Caco-2 (cell line): ENCODE measurements around the gene NFATC1. TPM values are rescaled to one million over a fixed set of nuclear protein-coding genes. Genes with fewer than 3 reads are reported as not detected.

ENCODE experiments used
- BruUV-seq: library from RNA; stranded (reverse); fragments of 400-500 nt; replicated peaks from 2 replicates; lab custom pipeline; 2021; lab: Mats Ljungman, UMichigan
- CTCF ChIA-PET: fragments of 300-600 bp; sonication (Branson Sonifier 250); formaldehyde crosslinking; loops from one replicate; lab custom pipeline; 2022; ENCODE audit warnings: antibody characterized with exemption; lab: Charles Lee
- POLR2A ChIA-PET: fragments of 300-600 bp; sonication (Branson Sonifier 250); formaldehyde crosslinking; loops from one replicate; lab custom pipeline; 2022; ENCODE audit warnings: antibody characterized with exemption; lab: Charles Lee
- DNase-seq, 2 experiments: peaks; one replicate each; pipeline versions ENCODE4 v3.0.0 to v3.0.0-alpha.2; 2020 to 2022
- H3K27me3 ChIP-seq: replicated peaks from 2 replicates; pipeline ENCODE4 v1.6.0; 2011; ENCODE audit warnings: low read length; ENCODE audit not compliant: control insufficient read depth, insufficient read depth
- H3K36me3 ChIP-seq: 2 replicates; pipeline ENCODE4 v1.5.1; 2011; ENCODE audit warnings: low read length; ENCODE audit not compliant: control insufficient read depth, insufficient read depth
- H3K4me1 ChIP-seq: fragments of 250-450 bp; sonication (Bioruptor Pico); 2 replicates; pipeline ENCODE4 v1.5.1; 2020; ENCODE audit warnings: mild to moderate bottlenecking
- H3K4me3 ChIP-seq: 2 replicates; pipeline ENCODE4 v1.5.1; 2011; ENCODE audit warnings: low read depth, mild to moderate bottlenecking, control low read depth, low read length
- H3K9me3 ChIP-seq: fragments of 250-450 bp; sonication (Bioruptor Pico); 2 replicates; pipeline ENCODE4 v1.5.1; 2020; ENCODE audit warnings: mild to moderate bottlenecking, moderate library complexity
- H3K27ac Mint-ChIP-seq: one replicate; pipeline ENCODE4 v1.8.0; 2022; ENCODE audit warnings: mixed read lengths; ENCODE audit not compliant: unreplicated experiment
- H3K27me3 Mint-ChIP-seq: one replicate; pipeline ENCODE4 v1.8.0; 2022; ENCODE audit warnings: mixed read lengths; ENCODE audit not compliant: insufficient read depth, unreplicated experiment
- H3K36me3 Mint-ChIP-seq: one replicate; pipeline ENCODE4 v1.8.0; 2022; ENCODE audit warnings: mild to moderate bottlenecking, mixed read lengths; ENCODE audit not compliant: insufficient read depth, unreplicated experiment
- H3K4me1 Mint-ChIP-seq: one replicate; pipeline ENCODE4 v1.8.0; 2022; ENCODE audit warnings: low read depth, mixed read lengths; ENCODE audit not compliant: unreplicated experiment
- H3K4me3 Mint-ChIP-seq: one replicate; pipeline ENCODE4 v1.8.0; 2022; ENCODE audit warnings: mild to moderate bottlenecking, moderate library complexity, mixed read lengths; ENCODE audit not compliant: unreplicated experiment
- H3K9me3 Mint-ChIP-seq: one replicate; pipeline ENCODE4 v1.8.0; 2022; ENCODE audit warnings: mixed read lengths; ENCODE audit not compliant: unreplicated experiment
- CTCF ChIP-seq, 2 experiments: fragments of 200-600 bp in 1 of 2; IDR thresholded peaks; 1 replicate in 1 of 2; 2 replicates in 1 of 2; pipeline versions ENCODE4 v1.5.1 to v1.8.0; 2011 to 2022; ENCODE audit warnings: antibody characterized with exemption in 1 of 2, control low read depth in 1 of 2, inconsistent platforms in 1 of 2, low read depth in 1 of 2, low read length in 1 of 2, mild to moderate bottlenecking in 1 of 2, moderate library complexity in 1 of 2; ENCODE audit not compliant: insufficient read depth in 1 of 2, severe bottlenecking in 1 of 2, unreplicated experiment in 1 of 2
- intact Hi-C: fragments of 100-400 bp; cut with micrococcal nuclease; formaldehyde crosslinking; loops from one replicate; pipeline ENCODE4 v1.10.0; 2022; ENCODE audit not compliant: unreplicated experiment
- total RNA-seq: library from RNA; stranded (reverse); gene quantifications from 2 replicates; pipeline ENCODE4 v1.2.3, GENCODE V29; 2022

The NFATC1 gene
- total RNA-seq, 1 experiment from 2014 or later, result 0.66 TPM

DNA sequence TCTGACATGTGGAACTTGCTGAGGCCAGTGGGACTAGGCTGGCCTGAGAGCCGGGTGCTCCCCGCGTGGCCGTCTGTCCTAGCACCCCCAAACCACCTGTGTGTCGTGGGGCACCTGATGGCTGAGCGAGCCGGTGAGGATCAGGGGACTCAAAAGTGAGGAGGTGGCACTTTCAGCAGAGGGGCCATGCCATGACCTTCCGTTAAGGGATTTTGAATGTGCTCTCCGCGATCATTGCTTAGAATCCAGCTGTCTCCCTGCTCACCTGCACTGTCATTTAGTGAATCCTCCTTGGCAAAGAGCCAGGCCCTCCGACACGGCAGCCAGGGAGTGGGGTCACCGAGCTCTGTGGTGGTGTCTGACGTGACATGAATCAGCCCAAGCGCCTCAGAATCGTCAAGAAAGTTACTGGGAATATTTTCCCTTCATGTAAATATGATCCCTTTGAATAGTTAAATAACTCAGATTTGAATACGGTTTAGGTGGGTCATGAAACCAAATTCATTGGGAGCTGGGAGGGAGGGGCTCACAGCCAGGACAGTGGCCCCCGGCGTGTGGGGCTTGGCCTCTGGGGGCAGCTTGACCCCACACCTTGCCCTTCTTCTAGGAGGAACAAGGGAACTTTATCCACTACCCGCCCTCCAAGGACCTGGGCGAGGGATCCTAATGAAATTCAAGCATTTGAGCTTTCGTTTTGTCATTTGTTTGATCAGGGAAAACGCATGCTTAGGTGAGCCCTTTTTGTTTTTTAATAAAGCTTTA is 9.5 kb downstream of the NFATC1 start:
- no TSS peak for BruUV-seq
- no peak for TF ChIP-seq CTCF (IDR thresholded peaks at IDR 0.05; ENCODE audit: insufficient read depth in 1 of 2, low read depth in 1 of 2, low read length in 1 of 2, severe bottlenecking in 1 of 2, unreplicated experiment in 1 of 2)
- H3K9me3 Mint-ChIP-seq, result no peaks in the 10 kb centered on the region
- no peaks in the 10 kb centered on the region for H3K27me3 Mint-ChIP-seq
- Histone ChIP-seq H3K36me3 (no peaks in the 10 kb centered on the region), H3K27me3 (no peaks in the 10 kb centered on the region), H3K4me3 (no peak overlapping the region), H3K4me1 (no peaks in the 10 kb centered on the region), H3K9me3 (no peaks in the 10 kb centered on the region)
- no peak for DNase-seq
- H3K4me1 Mint-ChIP-seq, result no peaks in the 10 kb centered on the region
- intact Hi-C loops, result no loop called here
- H3K36me3 Mint-ChIP-seq, result no peaks in the 10 kb centered on the region
- H3K4me3 Mint-ChIP-seq, result no peak overlapping the region
- H3K27ac Mint-ChIP-seq, result no peak overlapping the region
- POLR2A ChIA-PET, result no interaction called here
- CTCF ChIA-PET, result no interaction called here

DNA sequence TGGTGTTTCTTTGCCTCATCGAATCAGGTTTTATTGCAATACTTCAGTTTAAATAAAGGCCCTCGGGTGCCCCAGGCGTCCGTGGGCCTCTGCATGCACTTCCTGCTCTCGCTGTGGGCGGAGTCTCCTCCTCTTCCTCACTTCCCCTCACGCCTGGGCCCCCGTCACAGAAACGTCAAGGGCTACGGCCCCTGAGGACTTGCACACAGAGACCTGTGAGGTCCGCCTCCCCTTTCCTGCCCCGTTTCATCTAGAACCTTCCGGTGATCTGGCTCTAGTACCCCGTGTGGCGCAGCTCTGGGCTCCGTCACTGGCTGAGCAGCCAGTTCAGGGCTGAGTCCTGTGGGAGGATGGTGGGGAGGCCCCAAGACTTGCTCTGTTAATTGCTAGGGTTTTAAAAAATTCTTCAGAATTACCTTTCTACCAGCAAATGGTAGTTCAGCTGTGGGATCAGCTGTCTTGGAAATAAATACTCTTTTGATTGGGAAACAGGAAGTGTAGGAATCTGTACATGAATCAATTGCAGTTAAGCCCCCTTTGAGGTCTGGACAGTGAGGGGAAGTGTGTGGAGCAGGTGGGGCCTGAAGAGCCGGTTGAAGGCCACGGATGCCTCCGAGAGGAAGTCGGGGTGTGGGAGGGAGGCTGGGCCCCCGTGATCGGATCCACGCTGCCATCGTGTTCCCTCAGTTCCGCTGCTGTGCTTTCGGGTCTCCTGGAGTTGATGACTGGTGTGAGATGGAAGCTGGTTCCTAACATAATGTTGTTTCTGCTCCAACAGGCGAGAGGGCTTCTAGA is 10.2 kb downstream of the NFATC1 start:
- Mint-ChIP-seq H3K4me3 (no peak overlapping the region), H3K27me3 (no peaks in the 10 kb centered on the region), H3K27ac (no peak overlapping the region), H3K36me3 (no peaks in the 10 kb centered on the region), H3K9me3 (no peaks in the 10 kb centered on the region), H3K4me1 (no peaks in the 10 kb centered on the region)
- DNase-seq, result no peak
- H3K9me3 ChIP-seq, result no peaks in the 10 kb centered on the region
- no peak for TF ChIP-seq CTCF (IDR thresholded peaks at IDR 0.05; ENCODE audit: insufficient read depth in 1 of 2, low read depth in 1 of 2, low read length in 1 of 2, severe bottlenecking in 1 of 2, unreplicated experiment in 1 of 2)
- no peaks in the 10 kb centered on the region for H3K4me1 ChIP-seq
- intact Hi-C loops, result no loop called here
- POLR2A ChIA-PET, result no interaction called here
- H3K27me3 ChIP-seq, result no peaks in the 10 kb centered on the region
- CTCF ChIA-PET, result no interaction called here
- no peaks in the 10 kb centered on the region for H3K36me3 ChIP-seq
- no TSS peak for BruUV-seq
- H3K4me3 ChIP-seq, result no peak overlapping the region

DNA sequence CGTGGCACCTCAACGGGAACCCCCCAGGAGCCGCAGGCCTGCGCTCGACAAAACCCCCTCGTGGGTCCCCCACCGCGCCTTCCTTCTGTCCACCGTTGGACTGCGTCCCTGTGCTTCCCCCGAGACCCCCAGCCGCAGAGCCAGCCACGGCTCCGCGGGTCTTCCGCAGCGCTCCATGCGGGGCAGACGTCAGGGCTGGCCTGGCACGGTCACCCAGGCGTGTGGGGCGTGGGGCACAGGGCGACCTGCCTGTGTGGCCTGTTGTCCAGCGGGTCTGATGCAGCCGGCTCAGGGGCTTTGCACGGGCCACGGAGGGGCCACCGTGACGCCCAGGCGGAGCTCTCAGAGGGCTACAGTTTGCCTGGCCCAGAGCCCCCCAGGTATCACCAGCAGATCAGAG is 11.0 kb downstream of the NFATC1 start:
- no peaks in the 10 kb centered on the region for H3K27me3 Mint-ChIP-seq
- Histone ChIP-seq H3K36me3 (no peaks in the 10 kb centered on the region), H3K4me1 (no peaks in the 10 kb centered on the region), H3K4me3 (no peak overlapping the region), H3K9me3 (no peaks in the 10 kb centered on the region), H3K27me3 (no peaks in the 10 kb centered on the region)
- no peak overlapping the region for H3K4me3 Mint-ChIP-seq
- no peaks in the 10 kb centered on the region for H3K36me3 Mint-ChIP-seq
- no peak for TF ChIP-seq CTCF (IDR thresholded peaks at IDR 0.05; ENCODE audit: insufficient read depth in 1 of 2, low read depth in 1 of 2, low read length in 1 of 2, severe bottlenecking in 1 of 2, unreplicated experiment in 1 of 2)
- no peaks in the 10 kb centered on the region for H3K4me1 Mint-ChIP-seq
- no peaks in the 10 kb centered on the region for H3K9me3 Mint-ChIP-seq
- BruUV-seq, result no TSS peak
- POLR2A ChIA-PET, result no interaction called here
- no peak overlapping the region for H3K27ac Mint-ChIP-seq
- no peak for DNase-seq
- CTCF ChIA-PET, result no interaction called here
- intact Hi-C loops, result no loop called here
